ENCODE data around the gene MLXIP. TPM values are rescaled to one million over a fixed set of nuclear protein-coding genes. Genes with fewer than 3 reads are reported as not detected.
A peak's percentile ranks its signal among the peaks of the same experiment; 100 is the strongest.

The MLXIP gene
- polyA plus RNA-seq, 1 experiment: 4.8 TPM

DNA sequence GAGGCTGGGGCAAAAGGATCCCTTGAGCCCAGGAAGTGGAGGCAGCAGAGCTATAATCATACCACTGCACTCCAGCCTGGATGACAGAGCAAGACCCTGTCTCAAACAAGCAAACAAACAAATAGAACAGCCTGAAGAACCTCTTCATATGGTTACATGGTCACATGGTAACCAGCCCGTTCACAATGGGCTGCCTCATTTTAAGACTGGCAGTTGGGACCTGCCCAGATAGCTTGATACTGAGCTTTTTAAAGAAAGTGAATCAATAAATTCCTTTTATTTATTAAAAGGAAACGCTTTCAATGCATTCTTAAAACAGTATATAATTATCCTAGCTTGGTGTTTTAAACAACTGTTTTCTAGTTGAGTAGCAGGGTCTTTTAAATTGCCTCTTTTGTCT lies 10.5 kb downstream of the MLXIP start:
- Histone ChIP-seq H3K36me3 (ENCODE audit: control insufficient read depth, insufficient read depth, low read length) (peaks cover 3% of the 10 kb centered on the region), H3K4me3 (ENCODE audit: low read depth, low read length) (no peak overlapping the region), H3K27me3 (ENCODE audit: control insufficient read depth, insufficient read depth, low read length) (no peaks in the 10 kb centered on the region)
- DNase-seq (ENCODE audit: low read depth): no peak
- CTCF ChIA-PET: interaction anchor here (1.1 to 3.7 kb wide), 6 partner anchors 8 to 34 kb away, joined by 3 to 16 read pairs (median 4); no protein-coding TSS in a partner anchor
- POLR2A ChIA-PET: no interaction called here
- TF ChIP-seq, protein P1, sequence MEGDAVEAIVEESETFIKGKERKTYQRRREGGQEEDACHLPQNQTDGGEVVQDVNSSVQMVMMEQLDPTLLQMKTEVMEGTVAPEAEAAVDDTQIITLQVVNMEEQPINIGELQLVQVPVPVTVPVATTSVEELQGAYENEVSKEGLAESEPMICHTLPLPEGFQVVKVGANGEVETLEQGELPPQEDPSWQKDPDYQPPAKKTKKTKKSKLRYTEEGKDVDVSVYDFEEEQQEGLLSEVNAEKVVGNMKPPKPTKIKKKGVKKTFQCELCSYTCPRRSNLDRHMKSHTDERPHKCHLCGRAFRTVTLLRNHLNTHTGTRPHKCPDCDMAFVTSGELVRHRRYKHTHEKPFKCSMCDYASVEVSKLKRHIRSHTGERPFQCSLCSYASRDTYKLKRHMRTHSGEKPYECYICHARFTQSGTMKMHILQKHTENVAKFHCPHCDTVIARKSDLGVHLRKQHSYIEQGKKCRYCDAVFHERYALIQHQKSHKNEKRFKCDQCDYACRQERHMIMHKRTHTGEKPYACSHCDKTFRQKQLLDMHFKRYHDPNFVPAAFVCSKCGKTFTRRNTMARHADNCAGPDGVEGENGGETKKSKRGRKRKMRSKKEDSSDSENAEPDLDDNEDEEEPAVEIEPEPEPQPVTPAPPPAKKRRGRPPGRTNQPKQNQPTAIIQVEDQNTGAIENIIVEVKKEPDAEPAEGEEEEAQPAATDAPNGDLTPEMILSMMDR (IDR thresholded peaks at IDR 0.05; ENCODE audit: insufficient read depth, low read depth, low read length): no peak

DNA sequence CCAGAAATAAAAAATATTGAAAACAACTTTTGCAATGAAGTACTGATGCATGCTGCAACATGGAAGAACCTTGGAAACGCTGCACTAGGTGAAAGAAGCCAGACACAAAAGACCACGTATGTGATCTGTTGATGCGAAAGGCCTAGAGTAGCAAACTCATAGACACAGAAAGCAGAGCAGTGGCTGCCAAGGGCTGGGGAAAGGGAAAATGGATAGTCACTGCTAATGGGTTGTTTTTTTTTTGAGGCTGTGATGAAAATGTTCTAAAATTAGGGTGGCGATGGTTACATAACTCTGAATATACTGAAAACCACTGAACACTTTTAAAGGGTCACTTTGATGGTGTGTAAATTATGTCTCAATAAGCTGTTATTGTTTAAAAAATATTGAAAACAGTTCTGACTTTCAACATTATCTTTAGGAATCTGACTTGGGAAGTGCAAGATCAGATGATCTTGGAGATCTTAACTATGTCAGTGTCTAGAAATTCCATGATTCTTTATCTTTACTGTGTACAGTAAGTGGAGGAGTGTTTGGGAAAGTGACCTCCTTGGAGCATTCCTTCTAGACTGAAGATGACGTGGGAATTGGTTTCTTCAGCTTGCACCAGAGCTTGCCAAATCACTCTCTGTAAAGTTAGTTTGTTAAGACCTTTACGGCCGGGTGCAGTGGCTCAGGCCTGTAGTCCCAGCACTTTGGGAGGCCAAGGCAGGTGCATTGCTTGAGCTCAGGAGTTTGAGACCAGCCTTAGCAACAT lies 12.4 kb downstream of the MLXIP start:
- DNase-seq (ENCODE audit: low read depth): peak; percentile 89
- TF ChIP-seq, protein P1 (IDR thresholded peaks at IDR 0.05; ENCODE audit: insufficient read depth, low read depth, low read length): no peak
- no peaks in the 10 kb centered on the region for H3K27me3 ChIP-seq (ENCODE audit: control insufficient read depth, insufficient read depth, low read length)
- ChIA-PET CTCF (interaction anchor here (0.9 to 3.7 kb wide), 6 partner anchors 10 to 37 kb away, joined by 3 to 13 read pairs (median 3); no protein-coding TSS in a partner anchor), POLR2A (no interaction called here)
- H3K4me3 ChIP-seq (ENCODE audit: low read depth, low read length): no peak overlapping the region
- H3K36me3 ChIP-seq (ENCODE audit: control insufficient read depth, insufficient read depth, low read length): peaks cover 1% of the 10 kb centered on the region; the same call in 1 of the 2 replicates

DNA sequence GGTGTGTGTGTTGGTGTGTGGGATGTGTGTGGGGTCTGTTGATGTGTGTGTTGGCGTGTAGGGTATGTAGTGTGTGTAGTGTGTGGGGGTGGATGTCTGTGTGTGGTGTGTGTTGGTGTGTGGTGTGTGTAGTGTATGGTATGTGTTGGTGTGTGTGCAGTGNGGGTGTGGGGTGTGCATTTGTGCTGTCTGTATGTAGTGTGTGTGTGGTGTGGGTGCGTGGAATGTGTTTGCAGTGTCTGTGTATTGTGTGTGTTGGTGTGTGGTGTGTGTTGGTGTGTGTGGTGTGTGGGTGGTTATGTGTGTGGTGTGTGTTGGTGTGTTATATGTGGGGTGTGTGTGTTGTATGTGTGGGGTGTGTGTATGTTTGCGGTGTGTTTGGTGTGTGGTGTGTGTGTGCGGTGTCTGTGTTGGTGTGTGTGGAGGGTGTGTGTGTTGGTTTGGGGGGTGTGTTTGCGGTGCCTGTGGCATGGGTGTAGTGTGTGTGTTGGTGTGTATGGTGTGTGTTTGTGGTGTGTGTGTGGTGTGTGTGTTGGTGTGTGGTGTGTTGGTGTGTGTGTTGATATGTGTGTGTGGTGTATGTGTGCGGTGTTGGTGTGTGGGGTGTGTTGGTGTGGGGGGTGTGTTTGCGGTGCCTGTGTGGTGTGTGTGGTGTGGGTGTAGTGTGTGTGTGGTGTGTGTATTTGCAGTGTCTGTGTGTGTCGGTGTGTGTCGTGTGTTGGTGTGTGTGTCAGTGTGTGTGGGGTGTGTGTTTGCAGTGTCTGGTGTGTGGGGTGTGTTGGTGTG lies 14.7 kb downstream of the MLXIP start:
- Histone ChIP-seq H3K4me3 (ENCODE audit: low read depth, low read length) (no peak overlapping the region), H3K27me3 (ENCODE audit: control insufficient read depth, insufficient read depth, low read length) (no peaks in the 10 kb centered on the region), H3K36me3 (ENCODE audit: control insufficient read depth, insufficient read depth, low read length) (no peaks in the 10 kb centered on the region)
- CTCF ChIA-PET: interaction anchor here (0.6 kb wide), 1 partner anchor 41 kb away, joined by 3 read pairs; no protein-coding TSS in a partner anchor
- TF ChIP-seq, protein P1 (IDR thresholded peaks at IDR 0.05; ENCODE audit: insufficient read depth, low read depth, low read length): no peak
- no peak for DNase-seq (ENCODE audit: low read depth)
- POLR2A ChIA-PET: no interaction called here

DNA sequence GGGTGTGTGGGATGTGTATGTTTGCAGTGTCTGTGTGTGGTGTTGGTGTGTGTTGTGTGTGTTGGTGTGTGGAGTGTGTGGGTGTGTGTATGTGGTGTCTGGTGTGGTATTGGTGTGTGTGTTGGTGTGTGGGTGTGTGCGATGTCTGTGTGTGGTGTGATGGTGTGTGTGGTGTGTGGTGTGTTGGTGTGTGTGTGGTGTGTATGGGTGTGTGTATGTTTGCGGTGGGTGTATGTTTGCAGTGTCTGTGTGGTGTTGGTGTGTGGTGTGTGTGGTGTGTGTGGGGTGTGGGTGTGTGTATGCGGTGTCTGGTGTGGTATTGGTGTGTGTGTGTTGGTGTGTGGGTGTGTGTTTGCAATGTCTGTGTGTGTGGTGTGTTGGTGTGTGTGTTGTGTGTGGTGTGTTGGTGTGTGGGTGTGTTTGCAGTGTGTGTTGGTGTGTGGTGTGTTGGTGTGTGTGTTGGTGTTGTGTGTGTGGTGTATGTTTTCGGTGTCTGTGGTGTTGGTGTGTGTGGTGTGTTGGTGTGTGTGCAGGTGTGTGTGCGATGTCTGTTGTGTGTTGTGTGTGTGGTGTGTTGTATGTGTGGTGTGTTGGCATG lies 15.7 kb downstream of the MLXIP start:
- Histone ChIP-seq H3K4me3 (ENCODE audit: low read depth, low read length) (no peak overlapping the region), H3K36me3 (ENCODE audit: control insufficient read depth, insufficient read depth, low read length) (no peaks in the 10 kb centered on the region), H3K27me3 (ENCODE audit: control insufficient read depth, insufficient read depth, low read length) (no peaks in the 10 kb centered on the region)
- DNase-seq (ENCODE audit: low read depth): no peak
- ChIA-PET POLR2A (no interaction called here), CTCF (no interaction called here)
- TF ChIP-seq, protein P1 (IDR thresholded peaks at IDR 0.05; ENCODE audit: insufficient read depth, low read depth, low read length): no peak
